RWPE2 (cell line): Measurements from ENCODE around the gene BFSP1.

ENCODE experiments used
- ATAC-seq: fragments of 200-7000 bp; cut with Tn5 transposase; 3 replicates; pipeline ENCODE4 v1.9.1; 2021; ENCODE audit warnings: low read depth
- DNase-seq: peaks from one replicate; pipeline ENCODE4 v3.0.0-alpha.2; 2020; ENCODE audit warnings: low spot score
- H3K27ac ChIP-seq: fragments of 450-650 bp; 2 replicates; pipeline ENCODE4 v1.5.1; 2017; ENCODE audit warnings: mild to moderate bottlenecking; ENCODE audit not compliant: poor library complexity, severe bottlenecking
- H3K27me3 ChIP-seq: fragments of 250-450 bp; sonication (Bioruptor Pico); 2 replicates; pipeline ENCODE4 v1.5.1; 2021; ENCODE audit warnings: mild to moderate bottlenecking, moderate library complexity; ENCODE audit not compliant: insufficient read depth, poor library complexity, severe bottlenecking
- H3K36me3 ChIP-seq: fragments of 250-450 bp; sonication (Bioruptor Pico); 2 replicates; pipeline ENCODE4 v1.5.1; 2020; ENCODE audit warnings: low read depth, mild to moderate bottlenecking, moderate library complexity
- H3K4me1 ChIP-seq: fragments of 250-450 bp; sonication (Bioruptor Pico); 2 replicates; pipeline ENCODE4 v1.5.1; 2021; ENCODE audit warnings: mild to moderate bottlenecking, moderate library complexity; ENCODE audit not compliant: insufficient read depth, poor library complexity, severe bottlenecking
- H3K4me3 ChIP-seq: fragments of 250-450 bp; sonication (Bioruptor Pico); 2 replicates; pipeline ENCODE4 v1.5.1; 2021; ENCODE audit warnings: mild to moderate bottlenecking, moderate library complexity; ENCODE audit not compliant: severe bottlenecking
- H3K9me3 ChIP-seq: fragments of 250-450 bp; sonication (Bioruptor Pico); 2 replicates; pipeline ENCODE4 v1.5.1; 2021; ENCODE audit warnings: mild to moderate bottlenecking, moderate library complexity; ENCODE audit not compliant: severe bottlenecking
- TF ChIP-seq, protein P1 (sequence below): fragments of 450-650 bp; IDR thresholded peaks from one replicate; pipeline ENCODE4 v1.5.1; 2017; ENCODE audit warnings: mild to moderate bottlenecking, moderate library complexity; ENCODE audit not compliant: poor library complexity, severe bottlenecking

BFSP1 gene

DNA sequence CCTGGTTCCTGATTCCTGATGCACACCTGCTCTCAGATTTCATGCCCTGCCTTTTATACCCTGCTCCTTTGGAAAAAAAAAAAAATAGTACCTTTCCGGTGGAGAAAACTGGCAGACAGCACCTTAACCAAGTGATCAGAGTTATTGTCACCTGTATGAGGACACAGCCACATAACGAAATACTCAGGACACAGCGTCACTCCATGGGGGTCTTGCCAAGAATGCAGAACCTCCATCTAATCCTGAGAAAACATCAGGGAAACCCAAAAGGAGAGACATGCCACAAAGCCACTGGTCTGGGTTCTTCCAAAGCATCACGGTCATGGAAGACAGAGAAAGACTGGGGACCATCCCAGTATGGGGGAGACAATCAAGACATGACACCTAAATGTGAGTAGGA is 29.1 kb downstream of the BFSP1 start:
- Histone ChIP-seq H3K4me1 (peaks cover 20% of the 10 kb centered on the region), H3K9me3 (no peaks in the 10 kb centered on the region), H3K4me3 (no peak overlapping the region), H3K27ac (no peak overlapping the region), H3K36me3 (no peaks in the 10 kb centered on the region), H3K27me3 (no peaks in the 10 kb centered on the region)
- ATAC-seq (no peak), DNase-seq (no peak)
- TF ChIP-seq, protein P1, sequence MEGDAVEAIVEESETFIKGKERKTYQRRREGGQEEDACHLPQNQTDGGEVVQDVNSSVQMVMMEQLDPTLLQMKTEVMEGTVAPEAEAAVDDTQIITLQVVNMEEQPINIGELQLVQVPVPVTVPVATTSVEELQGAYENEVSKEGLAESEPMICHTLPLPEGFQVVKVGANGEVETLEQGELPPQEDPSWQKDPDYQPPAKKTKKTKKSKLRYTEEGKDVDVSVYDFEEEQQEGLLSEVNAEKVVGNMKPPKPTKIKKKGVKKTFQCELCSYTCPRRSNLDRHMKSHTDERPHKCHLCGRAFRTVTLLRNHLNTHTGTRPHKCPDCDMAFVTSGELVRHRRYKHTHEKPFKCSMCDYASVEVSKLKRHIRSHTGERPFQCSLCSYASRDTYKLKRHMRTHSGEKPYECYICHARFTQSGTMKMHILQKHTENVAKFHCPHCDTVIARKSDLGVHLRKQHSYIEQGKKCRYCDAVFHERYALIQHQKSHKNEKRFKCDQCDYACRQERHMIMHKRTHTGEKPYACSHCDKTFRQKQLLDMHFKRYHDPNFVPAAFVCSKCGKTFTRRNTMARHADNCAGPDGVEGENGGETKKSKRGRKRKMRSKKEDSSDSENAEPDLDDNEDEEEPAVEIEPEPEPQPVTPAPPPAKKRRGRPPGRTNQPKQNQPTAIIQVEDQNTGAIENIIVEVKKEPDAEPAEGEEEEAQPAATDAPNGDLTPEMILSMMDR: no peak

DNA sequence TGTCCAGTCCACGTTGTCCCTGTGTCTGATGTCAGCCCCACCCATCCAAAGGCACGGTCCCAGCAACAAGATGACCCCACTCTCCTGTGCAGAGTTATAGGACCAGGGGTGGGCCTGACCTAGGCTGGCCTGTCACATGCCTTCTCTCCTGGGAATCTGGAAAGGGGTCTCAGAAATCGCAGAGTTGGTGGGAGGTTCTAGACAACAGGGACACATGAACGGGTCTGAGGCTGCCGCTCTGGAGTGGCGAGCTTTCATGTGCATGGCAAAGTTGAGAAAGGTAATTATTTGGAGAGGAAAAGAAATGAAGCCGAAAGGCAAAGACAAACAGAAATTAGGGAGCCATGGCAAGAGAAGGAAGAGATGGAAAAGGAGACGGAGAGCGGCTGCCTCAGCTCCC is 29.5 kb downstream of the BFSP1 start:
- TF ChIP-seq, protein P1: no peak
- DNase-seq: no peak

DNA sequence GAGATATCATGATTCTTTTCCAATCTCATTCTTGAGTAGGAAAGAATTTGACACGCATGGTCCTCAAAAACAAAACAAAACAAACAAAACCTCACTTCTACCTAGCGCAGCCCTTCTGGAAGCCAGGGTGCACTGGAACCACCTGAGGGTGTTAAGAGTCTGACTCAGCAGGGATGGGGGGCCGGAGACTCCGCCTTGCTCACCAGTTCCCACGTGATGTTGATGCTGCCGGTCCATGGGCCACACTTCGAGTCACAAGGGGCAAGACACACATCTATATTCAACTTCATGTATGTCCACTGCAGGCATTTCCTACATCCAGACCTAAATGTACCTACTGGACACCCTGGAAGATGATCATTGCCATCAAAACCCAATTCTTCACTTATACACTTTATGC is 30.4 kb downstream of the BFSP1 start:
- H3K27ac ChIP-seq: no peak overlapping the region
- no peaks in the 10 kb centered on the region for H3K9me3 ChIP-seq
- no peak for DNase-seq
- no peaks in the 10 kb centered on the region for H3K27me3 ChIP-seq
- no peak for ATAC-seq
- no peak overlapping the region for H3K4me3 ChIP-seq
- no peaks in the 10 kb centered on the region for H3K36me3 ChIP-seq
- TF ChIP-seq, protein P1: no peak
- peaks cover 9% of the 10 kb centered on the region for H3K4me1 ChIP-seq

More for the DNA sequence above, 29.5 kb downstream of the BFSP1 start:
- Histone ChIP-seq H3K27ac (no peak overlapping the region), H3K27me3 (no peaks in the 10 kb centered on the region), H3K4me3 (no peak overlapping the region), H3K4me1 (peaks cover 17% of the 10 kb centered on the region), H3K36me3 (no peaks in the 10 kb centered on the region), H3K9me3 (no peaks in the 10 kb centered on the region)
- ATAC-seq: no peak

DNA sequence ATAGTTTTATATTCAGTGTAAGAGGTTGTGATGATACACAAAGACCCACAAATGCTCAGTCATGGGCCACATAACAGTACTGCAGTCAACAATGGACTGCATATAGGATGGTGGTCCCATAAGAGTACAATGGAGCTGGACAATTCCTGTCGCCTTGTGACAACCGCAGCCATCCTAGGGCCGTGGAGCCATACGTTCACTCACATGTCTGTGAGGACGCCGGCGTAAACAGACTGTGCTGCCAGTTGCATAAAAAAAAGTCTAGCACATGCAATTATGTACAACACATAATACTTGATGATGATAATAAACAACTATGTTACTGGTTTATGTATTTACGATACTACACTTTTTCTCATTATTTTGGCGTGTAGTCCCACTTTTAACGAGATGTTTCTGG is 30.9 kb downstream of the BFSP1 start:
- Histone ChIP-seq H3K4me3 (no peak overlapping the region), H3K27ac (no peak overlapping the region), H3K9me3 (no peaks in the 10 kb centered on the region), H3K4me1 (peaks cover 5% of the 10 kb centered on the region), H3K36me3 (no peaks in the 10 kb centered on the region), H3K27me3 (no peaks in the 10 kb centered on the region)
- TF ChIP-seq, protein P1: no peak
- no peak for DNase-seq
- no peak for ATAC-seq

DNA sequence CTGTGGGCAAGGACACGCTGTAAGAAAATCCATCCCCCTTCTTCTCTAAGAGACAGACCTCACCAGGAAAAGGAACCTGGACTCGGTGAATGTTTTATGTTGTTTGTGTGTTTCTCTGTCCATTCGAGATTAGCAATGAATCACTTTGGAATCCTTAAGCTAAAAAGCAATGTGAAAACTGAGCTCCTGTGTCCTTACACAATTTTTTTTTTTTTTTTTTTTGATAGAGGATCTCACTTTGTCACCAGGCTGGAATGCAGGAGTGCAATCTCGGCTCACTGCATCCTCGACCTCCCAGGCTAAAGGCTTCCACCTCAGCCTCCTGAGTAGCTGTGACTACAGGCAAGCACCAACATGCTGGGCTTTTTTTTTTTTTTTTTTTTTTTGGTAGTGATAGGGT is 32.1 kb downstream of the BFSP1 start:
- TF ChIP-seq, protein P1: no peak
- Histone ChIP-seq H3K27ac (peak overlapping the region; percentile 22), H3K4me3 (no peak overlapping the region), H3K9me3 (no peaks in the 10 kb centered on the region), H3K27me3 (no peaks in the 10 kb centered on the region), H3K4me1 (peaks cover 5% of the 10 kb centered on the region), H3K36me3 (no peaks in the 10 kb centered on the region)
- ATAC-seq: peak; percentile 85
- no peak for DNase-seq
